ENCODE measurements around the gene JMJD7. TPM values are rescaled to one million over a fixed set of nuclear protein-coding genes. Genes with fewer than 3 reads are reported as not detected.

The JMJD7 gene
- total RNA-seq, 4 donors from 2014 or later, result 9.1 to 61.1 (median 13.1) TPM

DNA sequence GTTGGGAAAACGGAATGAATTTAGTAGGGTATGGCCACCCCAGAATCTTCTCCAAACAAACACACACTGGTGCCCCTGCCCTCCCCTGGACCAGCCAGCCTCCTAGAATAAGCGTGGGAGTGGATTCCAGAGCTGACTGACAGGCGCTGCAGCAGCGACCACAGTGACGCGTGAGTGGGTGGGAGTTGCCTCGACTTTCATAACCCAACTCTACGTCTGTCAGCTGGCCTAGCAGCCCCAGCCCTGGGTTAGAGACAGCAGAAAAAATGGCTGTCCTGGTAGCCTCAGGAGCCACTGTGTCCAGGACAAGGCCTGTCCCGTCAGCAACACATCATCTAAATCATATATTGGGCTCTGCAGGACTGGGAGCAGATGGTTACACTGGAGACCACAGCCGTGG, 20.7 kb downstream of the JMJD7 start:
- TF ChIP-seq CTCF (IDR thresholded peaks at IDR 0.05), result no peak
- TF ChIP-seq POLR2A (IDR thresholded peaks at IDR 0.05), result no peak
- Histone ChIP-seq H3K4me1 (no peaks in the 10 kb centered on the region), H3K36me3 (peaks cover 0 to 46% (median 0%) of the 10 kb centered on the region in 3 donors), H3K4me3 (no peak overlapping the region), H3K27me3 (no peaks in the 10 kb centered on the region), H3K9me3 (no peaks in the 10 kb centered on the region), H3K27ac (no peak overlapping the region)
- no peak for DNase-seq

DNA sequence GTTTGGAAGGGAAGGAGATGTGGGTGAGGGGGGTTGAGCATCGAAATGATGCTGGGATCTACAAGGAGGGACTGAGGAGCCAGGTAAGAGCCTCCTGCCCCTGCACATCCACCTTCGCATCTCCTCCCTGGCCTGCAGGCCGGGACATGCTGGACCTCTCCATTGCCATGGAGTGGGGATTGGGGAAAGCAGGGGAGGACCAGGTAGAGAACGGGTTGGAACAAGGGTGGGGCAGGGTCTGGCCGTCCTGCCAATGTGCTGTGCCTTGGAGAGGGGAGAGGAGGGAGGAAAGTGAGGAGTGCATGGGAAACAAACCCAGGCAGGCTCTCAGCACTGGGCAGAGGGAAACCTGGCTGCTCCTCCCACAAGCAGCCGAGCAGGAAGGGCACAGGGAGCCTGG, 21.3 kb downstream of the JMJD7 start:
- Histone ChIP-seq H3K4me3 (no peak overlapping the region), H3K4me1 (no peaks in the 10 kb centered on the region), H3K9me3 (no peaks in the 10 kb centered on the region), H3K27ac (no peak overlapping the region), H3K36me3 (peaks cover 0 to 42% (median 0%) of the 10 kb centered on the region in 3 donors), H3K27me3 (no peaks in the 10 kb centered on the region)
- no peak for TF ChIP-seq POLR2A (IDR thresholded peaks at IDR 0.05)
- no peak for TF ChIP-seq CTCF (IDR thresholded peaks at IDR 0.05)
- no peak for DNase-seq

DNA sequence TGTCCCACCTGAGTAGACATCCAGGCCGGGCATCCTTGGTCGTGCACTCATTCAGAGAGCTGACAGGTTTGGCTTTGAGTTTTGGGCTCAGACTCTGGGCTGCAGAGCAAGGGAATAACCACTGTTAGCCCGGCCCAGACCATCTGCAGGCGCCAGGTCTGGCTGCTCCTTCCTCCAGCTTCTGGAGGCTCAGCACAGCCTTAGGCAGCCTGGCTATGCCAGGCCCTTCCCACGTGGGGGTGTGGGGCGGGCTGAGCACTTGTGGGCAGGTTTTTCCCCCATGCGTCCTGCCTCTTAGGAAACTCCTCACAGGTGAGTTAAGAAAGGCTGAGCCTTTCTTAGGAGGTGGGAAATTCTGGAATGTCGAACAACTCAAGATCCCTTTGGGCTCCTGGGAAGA, 22.0 kb downstream of the JMJD7 start:
- Histone ChIP-seq H3K36me3 (peaks cover 0 to 35% (median 0%) of the 10 kb centered on the region in 3 donors), H3K9me3 (no peaks in the 10 kb centered on the region), H3K4me3 (no peak overlapping the region), H3K27me3 (no peaks in the 10 kb centered on the region), H3K4me1 (no peaks in the 10 kb centered on the region), H3K27ac (no peak overlapping the region)
- DNase-seq, result no peak
- TF ChIP-seq CTCF (IDR thresholded peaks at IDR 0.05) (no peak), POLR2A (IDR thresholded peaks at IDR 0.05) (no peak)

GRCh38 chr15:41850482-41851166, 22.7 kb downstream of the JMJD7 start:
- TF ChIP-seq CTCF (IDR thresholded peaks at IDR 0.05) (no peak), POLR2A (IDR thresholded peaks at IDR 0.05) (no peak)
- Histone ChIP-seq H3K27ac (no peak overlapping the region), H3K4me1 (no peaks in the 10 kb centered on the region), H3K4me3 (no peak overlapping the region), H3K36me3 (peaks cover 0 to 27% (median 0%) of the 10 kb centered on the region in 3 donors), H3K9me3 (no peaks in the 10 kb centered on the region), H3K27me3 (no peaks in the 10 kb centered on the region)
- DNase-seq, result no peak

DNA sequence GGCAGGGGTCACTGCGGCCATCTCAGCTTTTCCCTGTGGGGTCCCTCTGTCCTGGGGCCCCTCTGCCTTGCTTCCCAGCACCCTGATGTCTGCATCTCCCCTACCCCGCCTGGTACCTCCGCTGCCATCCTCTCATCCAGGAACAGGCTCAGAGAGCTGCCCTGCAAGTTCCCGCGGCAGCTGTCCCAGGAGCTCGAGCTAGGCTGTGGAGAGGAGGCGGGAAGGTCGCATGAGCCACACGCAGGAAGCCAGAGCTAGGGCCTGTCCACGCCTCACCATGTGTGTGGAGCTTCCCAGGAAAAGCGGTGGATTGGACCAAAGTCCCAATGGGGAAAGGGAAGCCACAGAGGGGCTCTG, 23.3 kb downstream of the JMJD7 start:
- Histone ChIP-seq H3K36me3 (peaks cover 0 to 22% (median 0%) of the 10 kb centered on the region in 3 donors), H3K4me3 (no peak overlapping the region), H3K9me3 (no peaks in the 10 kb centered on the region), H3K4me1 (no peaks in the 10 kb centered on the region), H3K27me3 (no peaks in the 10 kb centered on the region), H3K27ac (no peak overlapping the region)
- TF ChIP-seq CTCF (IDR thresholded peaks at IDR 0.05) (no peak), POLR2A (IDR thresholded peaks at IDR 0.05) (no peak)
- no peak for DNase-seq

All from Peyer's patch (tissue), 4 donors.